Esophagus muscularis mucosa (tissue), 4 donors: ENCODE data around the gene TMEM151A. TPM values are rescaled to one million over a fixed set of nuclear protein-coding genes. Genes with fewer than 3 reads are reported as not detected.

Experiments used
- DNase-seq: peaks from one replicate; pipeline ENCODE4 v3.0.0-alpha.2; 2017; ENCODE audit errors: extremely low spot score
- H3K27ac ChIP-seq, 4 donors: fragments of 200-600 bp; sonication (generic); replicated peaks in 1 of 4; 1 replicate in 3 of 4; 2 replicates in 1 of 4; pipeline ENCODE4 v1.5.1; 2016 to 2019; ENCODE audit warnings: mild to moderate bottlenecking in 1 of 4
- H3K27me3 ChIP-seq, 4 donors: fragments of 200-600 bp; sonication (generic); one replicate each; pipeline versions ENCODE4 v1.5.1 to v1.6.0; 2016 to 2019
- H3K36me3 ChIP-seq, 4 donors: fragments of 200-600 bp; sonication (generic); one replicate each; pipeline ENCODE4 v1.5.1; 2016 to 2019
- H3K4me1 ChIP-seq, 4 donors: fragments of 200-600 bp; sonication (generic); one replicate each; pipeline ENCODE4 v1.5.1; 2016 to 2019
- H3K4me3 ChIP-seq, 4 donors: fragments of 200-600 bp; sonication (generic); 1 replicate in 2 of 4; 2 replicates in 2 of 4; pipeline ENCODE4 v1.5.1; 2016 to 2019; ENCODE audit warnings: mild to moderate bottlenecking in 4 of 4, moderate library complexity in 1 of 4
- H3K9me3 ChIP-seq, 4 donors: fragments of 200-600 bp; sonication (generic); 1 replicate in 3 of 4; 2 replicates in 1 of 4; pipeline ENCODE4 v1.5.1; 2016 to 2019
- EP300 ChIP-seq: sonication (generic); formaldehyde crosslinking; IDR thresholded peaks from one replicate; pipeline ENCODE4 v1.6.1; 2017; ENCODE audit warnings: antibody characterized with exemption
- POLR2A ChIP-seq: fragments of 450-650 bp; IDR thresholded peaks from one replicate; pipeline ENCODE4 v1.6.1; 2017; ENCODE audit warnings: antibody characterized with exemption, moderate library complexity, mild to moderate bottlenecking, low read depth
- POLR2AphosphoS5 ChIP-seq, 2 donors: sonication (generic); formaldehyde crosslinking; IDR thresholded peaks; one replicate each; pipeline ENCODE4 v1.6.1; 2017; ENCODE audit warnings: antibody characterized with exemption in 2 of 2
- WGBS: methylation state at CpG from one replicate; pipeline ENCODE4 v1.1.5; 2018; 5-methylcytosine and 5-hydroxymethylcytosine counted together
- intact Hi-C: fragments of 100-400 bp; cut with DNase I; formaldehyde crosslinking; loops from one replicate; pipeline ENCODE4 v1.15.1; 2023
- total RNA-seq, 4 donors: library from RNA; depleted of rRNA; stranded (reverse); fragments of >200 nt; gene quantifications; one replicate each; pipeline versions ENCODE4 v1.1.0 to v1.2.1, GENCODE V29; 2016
- TF ChIP-seq, protein P1 (sequence below), 3 experiments: fragments of 200-600 bp in 2 of 3; fragments of 450-650 bp in 1 of 3; sonication (generic) in 2 of 3; IDR thresholded peaks; one replicate each; pipeline ENCODE4 v1.5.1; 2017 to 2019; ENCODE audit warnings: antibody characterized with exemption in 3 of 3, mild to moderate bottlenecking in 2 of 3, moderate library complexity in 1 of 3

Gene TMEM151A
- total RNA-seq, 4 donors from 2014 or later: 0.42 to 0.71 (median 0.54) TPM

DNA sequence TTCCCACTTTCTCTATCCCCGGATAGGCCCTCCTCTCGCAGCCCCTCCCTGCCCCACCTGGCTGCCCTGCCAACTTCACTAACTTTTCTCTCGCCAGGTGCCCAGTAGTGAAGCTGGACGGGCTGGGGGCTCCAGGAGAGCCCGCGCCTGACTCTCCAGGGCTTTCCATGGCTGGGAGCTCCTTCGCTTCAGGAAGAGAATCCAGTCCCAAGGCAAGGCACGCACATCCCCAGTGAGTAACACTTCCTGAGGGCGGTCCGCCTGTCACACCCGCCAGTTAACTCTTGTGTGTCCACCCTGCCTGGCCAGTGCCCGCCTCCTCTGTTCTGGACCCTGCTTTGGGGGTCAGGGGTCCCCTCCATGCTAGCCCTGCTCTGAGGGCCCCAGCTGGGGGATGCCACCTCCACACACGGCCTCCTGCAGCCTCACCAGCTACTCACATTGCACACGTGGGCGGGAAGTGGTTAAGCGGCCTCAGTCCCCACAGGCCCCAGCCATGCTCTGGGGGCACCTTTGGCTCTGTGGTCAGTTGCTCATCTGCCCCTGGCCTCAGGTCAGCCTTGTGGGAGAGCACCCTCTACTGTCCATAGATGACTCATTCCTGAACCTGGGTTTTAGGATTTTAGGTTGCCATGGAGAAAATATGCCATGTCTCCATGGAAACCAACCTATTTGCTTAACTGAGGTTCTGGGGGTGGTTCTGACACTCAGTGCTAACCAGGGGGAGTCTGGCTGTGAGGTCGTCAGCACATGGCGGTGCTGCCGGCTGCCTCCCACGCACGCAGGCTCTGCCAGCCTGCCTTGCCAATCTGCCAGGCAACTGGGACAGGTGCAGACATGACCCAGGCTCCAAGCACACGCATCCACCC is 44.8 kb downstream of the TMEM151A start, which contains the start of gene RIN1:
RIN1 (minus strand) TSS at position 201 of the 869 bp plus-strand sequence; CDS start at position 169, 32 bp downstream.
- Histone ChIP-seq H3K4me3 (peak within 1 kb of the TSS; percentile 58 to 66 (median 64)), H3K27ac (peak within 1 kb of the TSS; percentile 59 to 77 (median 64)), H3K36me3 (peaks cover 27 to 76% (median 71%) of the 10 kb centered on the region in 4 donors), H3K4me1 (peaks cover 21 to 32% (median 29%) of the 10 kb centered on the region in 4 donors), H3K9me3 (no peaks in the 10 kb centered on the region), H3K27me3 (no peaks in the 10 kb centered on the region)
- TF ChIP-seq POLR2A (no peak), EP300 (no peak), POLR2AphosphoS5 (IDR thresholded peaks at IDR 0.05) (peak; percentile 26 to 62)
- TF ChIP-seq, protein P1, sequence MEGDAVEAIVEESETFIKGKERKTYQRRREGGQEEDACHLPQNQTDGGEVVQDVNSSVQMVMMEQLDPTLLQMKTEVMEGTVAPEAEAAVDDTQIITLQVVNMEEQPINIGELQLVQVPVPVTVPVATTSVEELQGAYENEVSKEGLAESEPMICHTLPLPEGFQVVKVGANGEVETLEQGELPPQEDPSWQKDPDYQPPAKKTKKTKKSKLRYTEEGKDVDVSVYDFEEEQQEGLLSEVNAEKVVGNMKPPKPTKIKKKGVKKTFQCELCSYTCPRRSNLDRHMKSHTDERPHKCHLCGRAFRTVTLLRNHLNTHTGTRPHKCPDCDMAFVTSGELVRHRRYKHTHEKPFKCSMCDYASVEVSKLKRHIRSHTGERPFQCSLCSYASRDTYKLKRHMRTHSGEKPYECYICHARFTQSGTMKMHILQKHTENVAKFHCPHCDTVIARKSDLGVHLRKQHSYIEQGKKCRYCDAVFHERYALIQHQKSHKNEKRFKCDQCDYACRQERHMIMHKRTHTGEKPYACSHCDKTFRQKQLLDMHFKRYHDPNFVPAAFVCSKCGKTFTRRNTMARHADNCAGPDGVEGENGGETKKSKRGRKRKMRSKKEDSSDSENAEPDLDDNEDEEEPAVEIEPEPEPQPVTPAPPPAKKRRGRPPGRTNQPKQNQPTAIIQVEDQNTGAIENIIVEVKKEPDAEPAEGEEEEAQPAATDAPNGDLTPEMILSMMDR (IDR thresholded peaks at IDR 0.05): peak in 2 of 3 experiments; percentile 34 to 43
- intact Hi-C loops: no loop called here
- 5% methylated on average over 16 of the region's 22 CpGs for WGBS
- DNase-seq: no peak

DNA sequence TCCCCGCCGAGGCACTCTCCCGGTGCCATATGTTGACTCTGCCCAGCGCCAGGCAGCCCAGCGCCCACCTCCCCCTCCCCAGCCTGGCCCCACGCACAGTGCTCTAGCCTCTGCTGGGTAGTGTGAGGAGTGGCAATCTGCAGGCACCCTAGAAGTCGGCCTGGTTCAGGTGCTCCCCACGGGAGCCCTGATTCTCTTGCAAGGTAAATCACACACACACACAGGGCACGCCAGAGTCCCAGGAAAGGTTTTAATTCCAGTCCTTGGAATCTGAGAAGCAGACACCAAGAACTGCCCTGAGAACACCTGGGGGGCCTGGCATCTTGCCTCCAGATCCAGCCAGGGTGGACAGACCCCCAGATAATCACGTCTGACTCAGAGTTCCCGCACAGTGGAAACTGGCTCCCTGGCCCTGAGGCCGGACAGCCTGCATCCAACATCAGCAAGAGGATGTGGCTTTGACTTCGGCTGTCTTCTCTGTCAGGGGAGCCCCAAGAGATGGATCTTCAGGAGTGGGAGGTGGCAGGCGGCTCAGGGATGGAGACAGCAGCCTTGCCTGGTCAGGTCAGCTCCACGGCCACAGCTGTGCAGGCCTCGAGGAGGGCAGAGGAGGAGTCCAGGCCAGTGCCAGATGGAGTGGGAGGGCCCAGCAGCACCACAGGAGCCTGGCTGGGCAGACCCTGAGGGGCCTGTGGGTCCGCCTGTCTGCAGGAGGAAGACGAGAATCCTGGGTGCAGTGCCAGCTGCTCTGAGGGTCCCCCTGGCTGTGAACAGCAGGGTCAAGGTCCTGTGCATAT is 45.6 kb downstream of the TMEM151A start:
- Histone ChIP-seq H3K4me1 (peaks cover 21 to 32% (median 29%) of the 10 kb centered on the region in 4 donors), H3K9me3 (no peaks in the 10 kb centered on the region), H3K36me3 (peaks cover 31 to 78% (median 75%) of the 10 kb centered on the region in 4 donors), H3K27ac (peak overlapping the region in 3 of 4 donors; percentile 30 to 77 (median 68)), H3K4me3 (no peak overlapping the region), H3K27me3 (no peaks in the 10 kb centered on the region)
- no peak for TF ChIP-seq EP300
- TF ChIP-seq, protein P1 (IDR thresholded peaks at IDR 0.05): no peak
- no peak for TF ChIP-seq POLR2A
- intact Hi-C loops: no loop called here
- WGBS: 65% methylated on average over 6 of the region's 18 CpGs
- DNase-seq: no peak

DNA sequence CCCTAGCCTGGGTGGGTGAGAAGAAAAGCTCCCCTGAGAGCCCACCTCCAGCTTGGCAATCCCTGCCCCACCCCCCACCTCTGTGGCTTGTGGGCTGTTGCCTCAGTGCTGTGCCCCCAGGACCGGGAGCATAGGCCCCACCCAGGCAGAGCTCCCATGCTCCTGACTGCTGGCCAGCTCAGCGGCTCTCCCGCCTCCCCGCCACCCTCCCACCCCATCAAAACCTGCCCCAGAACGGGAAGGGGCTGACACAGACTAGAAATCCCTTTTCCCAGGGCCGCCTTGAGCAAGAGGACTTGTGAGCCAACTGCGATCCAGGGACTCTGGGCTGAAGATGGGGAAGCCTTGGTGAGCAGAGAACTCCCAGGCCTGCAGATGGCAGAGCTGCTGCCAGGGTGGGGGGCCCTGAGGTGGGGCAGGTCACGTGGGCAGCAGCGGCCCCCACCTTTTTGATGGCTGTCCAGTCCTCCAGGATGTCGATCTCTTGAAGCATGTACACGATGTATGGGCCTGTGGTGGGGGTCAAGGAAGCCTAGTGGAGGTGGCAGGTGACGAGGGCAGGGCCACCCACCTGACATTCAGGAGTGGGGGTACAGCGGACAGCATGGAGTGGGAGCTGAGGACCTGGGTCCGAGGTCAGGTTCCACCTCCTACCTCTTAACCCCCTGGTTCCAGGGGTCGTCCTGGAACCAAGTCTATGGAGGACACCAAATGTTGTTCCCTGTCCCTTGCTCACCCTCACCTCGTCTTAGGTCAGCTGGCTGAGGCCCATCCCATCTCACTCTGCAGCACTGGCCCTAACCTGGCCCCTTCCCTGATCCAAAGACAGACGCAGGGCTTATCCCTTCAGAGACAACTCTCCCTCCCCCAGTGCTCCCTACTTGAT is 46.8 kb downstream of the TMEM151A start:
- Histone ChIP-seq H3K27me3 (no peaks in the 10 kb centered on the region), H3K27ac (no peak overlapping the region), H3K9me3 (no peaks in the 10 kb centered on the region), H3K36me3 (peaks cover 31 to 66% (median 64%) of the 10 kb centered on the region in 4 donors), H3K4me1 (peaks cover 24 to 41% (median 34%) of the 10 kb centered on the region in 4 donors), H3K4me3 (no peak overlapping the region)
- 90% methylated on average over 5 of the region's 17 CpGs for WGBS
- intact Hi-C loops: no loop called here
- no peak for DNase-seq
- TF ChIP-seq, protein P1 (IDR thresholded peaks at IDR 0.05): no peak
- TF ChIP-seq EP300 (no peak), POLR2A (no peak), POLR2AphosphoS5 (IDR thresholded peaks at IDR 0.05) (no peak)

DNA sequence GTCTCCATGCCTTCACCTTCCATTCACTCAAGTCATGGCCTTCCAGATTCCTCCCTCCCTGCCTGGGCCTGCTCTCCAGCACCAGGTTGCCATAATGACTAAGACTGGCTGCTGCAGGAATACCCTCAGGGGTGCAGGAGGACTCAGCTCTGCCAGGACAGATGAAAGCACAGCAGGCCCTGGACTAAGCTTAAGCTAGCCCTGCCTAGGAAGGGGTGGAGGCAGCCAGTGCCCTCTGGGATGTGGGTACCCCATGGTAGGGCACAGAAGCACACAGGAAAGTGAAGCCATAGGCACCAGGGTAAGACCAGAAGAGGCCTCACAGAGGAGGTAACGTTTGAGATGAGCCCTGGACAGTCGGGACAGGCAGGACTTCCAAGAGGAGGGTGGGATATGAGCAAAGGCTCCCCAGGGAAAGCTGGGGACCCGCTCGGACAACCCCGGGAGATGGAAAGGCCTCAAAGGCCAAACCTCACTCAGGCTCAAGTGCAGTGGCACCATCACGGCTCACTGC is 47.5 kb downstream of the TMEM151A start:
- no peak overlapping the region for H3K4me3 ChIP-seq
- intact Hi-C loops: no loop called here
- TF ChIP-seq, protein P1 (IDR thresholded peaks at IDR 0.05): no peak
- TF ChIP-seq EP300 (no peak), POLR2A (no peak), POLR2AphosphoS5 (IDR thresholded peaks at IDR 0.05) (no peak)

More for the DNA sequence above, 47.5 kb downstream of the TMEM151A start:
- DNase-seq: no peak
- WGBS: no CpG with 5 or more reads among the region's 6 CpGs
- Histone ChIP-seq H3K27ac (no peak overlapping the region), H3K27me3 (no peaks in the 10 kb centered on the region), H3K9me3 (no peaks in the 10 kb centered on the region), H3K4me1 (peaks cover 31 to 48% (median 40%) of the 10 kb centered on the region in 4 donors), H3K36me3 (peaks cover 31 to 61% (median 58%) of the 10 kb centered on the region in 4 donors)
